PC-9 (cell line): ENCODE data around the gene CCNI2. TPM values are rescaled to one million over a fixed set of nuclear protein-coding genes. Genes with fewer than 3 reads are reported as not detected.
"Not testable (repeated sequence)": the region's sequence is repeated elsewhere in the genome, so short reads cannot be mapped to it uniquely, and the experiment has no call there.

Source experiments
- BruUV-seq: library from RNA; stranded (reverse); fragments of 400-500 nt; replicated peaks from 2 replicates; lab custom pipeline; 2021; lab: Mats Ljungman, UMichigan
- CTCF ChIA-PET: fragments of 300-600 bp; sonication (Branson Sonifier 250); formaldehyde crosslinking; loops from one replicate; lab custom pipeline; 2022; ENCODE audit warnings: antibody characterized with exemption; lab: Charles Lee
- POLR2A ChIA-PET: fragments of 300-600 bp; sonication (Branson Sonifier 250); formaldehyde crosslinking; loops from one replicate; lab custom pipeline; 2022; ENCODE audit warnings: antibody characterized with exemption; ENCODE audit not compliant: unreplicated experiment; lab: Charles Lee
- DNase-seq, 2 experiments: peaks; one replicate each; pipeline versions ENCODE4 v3.0.0 to v3.0.0-alpha.2; 2015 to 2022; ENCODE audit warnings: mixed read lengths in 1 of 2
- H2AFZ ChIP-seq: fragments of 200-600 bp; sonication (generic); 2 replicates; pipeline ENCODE4 v1.8.1; 2017; ENCODE audit warnings: antibody characterized with exemption
- H3F3A ChIP-seq: fragments of 200-600 bp; sonication (generic); 2 replicates; pipeline ENCODE4 v1.8.1; 2017; ENCODE audit warnings: antibody characterized with exemption, mild to moderate bottlenecking, low read depth; ENCODE audit not compliant: insufficient read depth
- H3K27ac ChIP-seq: fragments of 200-600 bp; sonication (generic); 2 replicates; pipeline ENCODE4 v1.6.1; 2016; ENCODE audit warnings: mixed run types
- H3K27me3 ChIP-seq: fragments of 200-600 bp; sonication (generic); 2 replicates; pipeline ENCODE4 v1.6.1; 2016; ENCODE audit warnings: low read depth, mixed run types; ENCODE audit not compliant: insufficient read depth
- H3K36me3 ChIP-seq: fragments of 200-600 bp; sonication (generic); 2 replicates; pipeline ENCODE4 v1.6.1; 2016; ENCODE audit warnings: low read depth, mixed run types
- H3K4me1 ChIP-seq: fragments of 200-600 bp; sonication (generic); replicated peaks from 2 replicates; pipeline ENCODE4 v1.6.1; 2016; ENCODE audit warnings: mixed run types; ENCODE audit not compliant: insufficient read depth
- H3K4me2 ChIP-seq: fragments of 200-600 bp; sonication (generic); 2 replicates; pipeline ENCODE4 v1.6.1; 2017; ENCODE audit warnings: mixed run types
- H3K4me3 ChIP-seq: fragments of 200-600 bp; sonication (generic); 2 replicates; pipeline ENCODE4 v1.6.1; 2016; ENCODE audit warnings: mixed run types
- H3K79me2 ChIP-seq: fragments of 200-600 bp; sonication (generic); 2 replicates; pipeline ENCODE4 v1.6.1; 2017; ENCODE audit warnings: low read depth, mixed run types
- H3K9me2 ChIP-seq: fragments of 200-600 bp; sonication (generic); 2 replicates; pipeline ENCODE4 v1.8.1; 2017; ENCODE audit warnings: mild to moderate bottlenecking; ENCODE audit not compliant: insufficient read depth
- H3K9me3 ChIP-seq: fragments of 200-600 bp; sonication (generic); 2 replicates; pipeline ENCODE4 v1.8.1; 2016; ENCODE audit warnings: low read depth; ENCODE audit not compliant: insufficient read depth
- H4K20me1 ChIP-seq: fragments of 200-600 bp; sonication (generic); 2 replicates; pipeline ENCODE4 v1.8.1; 2017; ENCODE audit not compliant: insufficient read depth
- EZH2 ChIP-seq: fragments of 200-600 bp; sonication (generic); IDR thresholded peaks from 2 replicates; pipeline ENCODE4 v1.8.0; 2017; ENCODE audit warnings: antibody characterized with exemption, low read depth
- intact Hi-C: fragments of 100-400 bp; cut with micrococcal nuclease; formaldehyde crosslinking; loops from one replicate; pipeline ENCODE4 v1.10.0; 2022; ENCODE audit not compliant: unreplicated experiment
- total RNA-seq: library from RNA; stranded (reverse); gene quantifications from 2 replicates; pipeline ENCODE4 v1.2.3, GENCODE V29; 2021
- TF ChIP-seq, protein P1 (sequence below): fragments of 200-600 bp; sonication (generic); conservative IDR thresholded peaks from 2 replicates; pipeline ENCODE4 v1.6.1; 2017; ENCODE audit warnings: mixed run types, antibody characterized with exemption, mild to moderate bottlenecking, moderate library complexity

Gene CCNI2
- total RNA-seq, 1 experiment from 2014 or later: 1.2 TPM

DNA sequence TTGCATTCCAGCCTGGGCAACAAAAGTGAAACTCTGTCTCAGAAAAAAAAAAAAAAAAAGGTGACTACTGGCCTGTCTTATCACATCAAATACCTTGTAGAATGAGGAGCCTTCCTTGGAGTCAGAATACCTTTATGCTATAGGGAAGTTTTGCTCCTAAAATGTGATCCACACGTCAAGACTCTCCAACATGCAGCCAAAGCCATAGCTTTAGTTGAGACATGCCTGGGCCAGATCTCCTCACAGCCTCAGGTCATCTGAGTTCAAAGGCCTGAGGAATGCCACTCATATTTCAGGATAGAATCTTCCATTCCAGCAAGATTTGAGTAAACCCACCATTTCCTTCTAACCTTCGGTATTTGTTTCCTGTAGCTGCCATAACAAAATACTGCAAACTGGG is 52.2 kb downstream of the CCNI2 start:
- Histone ChIP-seq H4K20me1 (no peaks in the 10 kb centered on the region), H3K4me2 (no peak overlapping the region), H3K36me3 (no peaks in the 10 kb centered on the region), H3K9me2 (no peaks in the 10 kb centered on the region), H3K79me2 (no peaks in the 10 kb centered on the region), H3K27ac (no peak overlapping the region), H3K9me3 (no peaks in the 10 kb centered on the region), H2AFZ (no peak overlapping the region), H3K27me3 (0 out of 2 replicates have a peak, but pooled peaks cover 4% of the 10 kb centered on the region), H3F3A (no peaks in the 10 kb centered on the region), H3K4me3 (no peak overlapping the region), H3K4me1 (no peaks in the 10 kb centered on the region)
- POLR2A ChIA-PET: no interaction called here
- DNase-seq: no peak
- intact Hi-C loops: no loop called here
- no peak for TF ChIP-seq EZH2
- TF ChIP-seq, protein P1, sequence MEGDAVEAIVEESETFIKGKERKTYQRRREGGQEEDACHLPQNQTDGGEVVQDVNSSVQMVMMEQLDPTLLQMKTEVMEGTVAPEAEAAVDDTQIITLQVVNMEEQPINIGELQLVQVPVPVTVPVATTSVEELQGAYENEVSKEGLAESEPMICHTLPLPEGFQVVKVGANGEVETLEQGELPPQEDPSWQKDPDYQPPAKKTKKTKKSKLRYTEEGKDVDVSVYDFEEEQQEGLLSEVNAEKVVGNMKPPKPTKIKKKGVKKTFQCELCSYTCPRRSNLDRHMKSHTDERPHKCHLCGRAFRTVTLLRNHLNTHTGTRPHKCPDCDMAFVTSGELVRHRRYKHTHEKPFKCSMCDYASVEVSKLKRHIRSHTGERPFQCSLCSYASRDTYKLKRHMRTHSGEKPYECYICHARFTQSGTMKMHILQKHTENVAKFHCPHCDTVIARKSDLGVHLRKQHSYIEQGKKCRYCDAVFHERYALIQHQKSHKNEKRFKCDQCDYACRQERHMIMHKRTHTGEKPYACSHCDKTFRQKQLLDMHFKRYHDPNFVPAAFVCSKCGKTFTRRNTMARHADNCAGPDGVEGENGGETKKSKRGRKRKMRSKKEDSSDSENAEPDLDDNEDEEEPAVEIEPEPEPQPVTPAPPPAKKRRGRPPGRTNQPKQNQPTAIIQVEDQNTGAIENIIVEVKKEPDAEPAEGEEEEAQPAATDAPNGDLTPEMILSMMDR: no peak
- BruUV-seq: no TSS peak
- CTCF ChIA-PET: no interaction called here

DNA sequence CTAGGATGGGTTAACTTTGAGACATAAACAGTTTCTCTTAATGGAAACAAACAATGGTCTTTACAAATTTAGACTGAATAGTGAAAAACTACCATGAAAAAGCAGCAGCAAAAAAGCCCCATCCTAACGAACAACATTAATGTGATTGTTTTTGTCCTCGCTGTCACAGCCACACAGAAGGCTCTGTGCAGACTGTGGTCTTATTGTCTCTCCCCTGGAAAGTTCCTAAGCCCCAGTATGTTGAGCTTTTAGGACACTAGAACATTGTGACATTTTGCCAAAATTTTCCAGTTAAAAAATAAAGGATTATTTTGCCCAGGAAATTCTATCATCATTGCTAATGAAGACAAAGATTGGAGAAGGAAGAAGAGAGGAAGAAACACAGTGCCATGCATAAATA is 53.3 kb downstream of the CCNI2 start:
- intact Hi-C loops: no loop called here
- Histone ChIP-seq H3K4me1 (no peaks in the 10 kb centered on the region), H3K36me3 (no peaks in the 10 kb centered on the region), H3K27me3 (0 out of 2 replicates have a peak, but pooled peaks cover 4% of the 10 kb centered on the region), H3K9me2 (no peaks in the 10 kb centered on the region), H3K4me3 (no peak overlapping the region), H3K27ac (no peak overlapping the region), H3F3A (no peaks in the 10 kb centered on the region), H3K4me2 (no peak overlapping the region), H3K9me3 (no peaks in the 10 kb centered on the region), H2AFZ (no peak overlapping the region), H4K20me1 (no peaks in the 10 kb centered on the region), H3K79me2 (no peaks in the 10 kb centered on the region)
- no peak for DNase-seq
- POLR2A ChIA-PET: no interaction called here
- TF ChIP-seq EZH2: no peak
- TF ChIP-seq, protein P1: no peak
- CTCF ChIA-PET: no interaction called here
- no TSS peak for BruUV-seq

DNA sequence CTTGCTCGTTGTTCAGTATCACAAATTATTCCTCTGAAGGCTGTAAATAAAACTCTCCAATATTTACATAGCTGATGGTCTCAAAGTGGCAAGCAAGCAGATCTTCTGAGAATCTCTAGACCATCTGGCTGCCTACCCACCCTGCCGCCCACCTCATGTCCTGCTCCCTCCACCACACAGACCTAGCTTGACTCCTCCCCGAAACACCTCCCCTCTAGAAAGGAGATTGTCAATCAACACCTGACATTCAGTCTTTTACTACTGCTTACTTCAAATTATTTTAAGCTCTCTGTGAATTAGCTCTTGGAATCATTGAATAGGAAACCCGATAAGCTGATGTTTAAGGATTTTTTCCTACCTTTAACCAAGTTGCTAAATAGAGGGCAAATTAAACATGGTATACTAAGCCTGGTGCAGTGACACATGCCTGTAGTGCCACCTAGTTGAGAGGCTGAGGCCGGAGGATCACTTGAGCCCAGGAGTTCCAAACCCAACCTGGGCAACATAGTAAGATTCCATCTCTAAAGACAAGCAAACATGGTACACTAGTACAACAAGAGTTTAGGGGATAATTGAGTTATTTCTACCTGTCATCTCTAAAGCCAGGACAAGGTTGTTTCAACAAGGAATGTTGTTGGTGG is 54.9 kb downstream of the CCNI2 start:
- ChIA-PET CTCF (no interaction called here), POLR2A (no interaction called here)
- intact Hi-C loops: no loop called here

DNA sequence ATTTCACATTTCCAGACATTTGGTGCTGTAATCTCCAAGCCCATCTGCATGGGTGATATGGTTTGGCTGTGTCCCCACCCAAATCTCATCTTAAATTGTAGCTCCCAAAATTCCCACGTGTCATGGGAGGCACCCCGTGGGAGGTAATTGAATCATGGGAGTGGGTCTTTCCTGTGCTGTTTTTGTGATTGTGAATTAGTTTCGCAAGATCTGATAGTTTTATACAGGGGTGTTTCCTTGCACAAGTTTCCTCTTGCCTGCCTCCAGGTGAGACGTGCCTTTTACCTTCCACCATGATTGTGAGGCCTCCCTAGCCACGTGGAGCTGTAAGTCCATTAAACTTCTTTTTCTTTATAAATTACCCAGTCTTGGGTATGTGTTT is 55.5 kb downstream of the CCNI2 start:
- H4K20me1 ChIP-seq, H3K9me3 ChIP-seq, H3K79me2 ChIP-seq, DNase-seq, H3K4me3 ChIP-seq, H3K9me2 ChIP-seq, H3K4me1 ChIP-seq, H3K36me3 ChIP-seq, H3K4me2 ChIP-seq, intact Hi-C loops, H2AFZ ChIP-seq, H3K27me3 ChIP-seq, POLR2A ChIA-PET, H3K27ac ChIP-seq, H3F3A ChIP-seq, CTCF ChIA-PET, BruUV-seq: not testable (repeated sequence)

More for the DNA sequence above, 54.9 kb downstream of the CCNI2 start:
- no peaks in the 10 kb centered on the region for H3K4me1 ChIP-seq
- H3K9me3 ChIP-seq: no peaks in the 10 kb centered on the region
- no peaks in the 10 kb centered on the region for H3K36me3 ChIP-seq
- no peak for DNase-seq
- H3K4me3 ChIP-seq: no peak overlapping the region
- H3K4me2 ChIP-seq: no peak overlapping the region
- 0 out of 2 replicates have a peak, but pooled peaks cover 4% of the 10 kb centered on the region for H3K27me3 ChIP-seq
- H4K20me1 ChIP-seq: no peaks in the 10 kb centered on the region
- TF ChIP-seq, protein P1: no peak
- H3K79me2 ChIP-seq: no peaks in the 10 kb centered on the region
- H2AFZ ChIP-seq: no peak overlapping the region
- no peaks in the 10 kb centered on the region for H3F3A ChIP-seq
- no peaks in the 10 kb centered on the region for H3K9me2 ChIP-seq
- no TSS peak for BruUV-seq
- no peak overlapping the region for H3K27ac ChIP-seq
